Testis (tissue), 5 donors: ENCODE results near the gene CLOCK. TPM values are rescaled to one million over a fixed set of nuclear protein-coding genes. Genes with fewer than 3 reads are reported as not detected.
A peak's percentile ranks its signal among the peaks of the same experiment; 100 is the strongest.
"Not testable (repeated sequence)": the region's sequence is repeated elsewhere in the genome, so short reads cannot be mapped to it uniquely, and the experiment has no call there.

Experiments
- DNase-seq: peaks from one replicate; pipeline ENCODE4 v3.0.0-alpha.2; 2019
- H3K27ac ChIP-seq, 2 donors: fragments of 200-600 bp; sonication (generic); one replicate each; pipeline ENCODE4 v1.5.1; 2019
- H3K27me3 ChIP-seq: fragments of 200-600 bp; sonication (generic); one replicate; pipeline ENCODE4 v1.5.1; 2019
- H3K36me3 ChIP-seq: fragments of 200-600 bp; sonication (generic); one replicate; pipeline ENCODE4 v1.5.1; 2017; ENCODE audit warnings: low read depth; ENCODE audit errors: missing control alignments
- H3K4me1 ChIP-seq: fragments of 200-600 bp; sonication (generic); one replicate; pipeline ENCODE4 v1.5.1; 2019
- H3K4me3 ChIP-seq, 2 donors: fragments of 200-600 bp; sonication (generic); one replicate each; pipeline ENCODE4 v1.5.1; 2017 to 2019
- H3K9me3 ChIP-seq: fragments of 200-600 bp; sonication (generic); one replicate; pipeline ENCODE4 v1.5.1; 2017
- POLR2A ChIP-seq: fragments of 450-650 bp; IDR thresholded peaks from one replicate; pipeline ENCODE4 v1.6.1; 2017; ENCODE audit warnings: antibody characterized with exemption, mild to moderate bottlenecking, moderate library complexity
- WGBS, 2 donors: methylation state at CpG; one replicate each; pipeline ENCODE4 v1.1.5; 2018; 5-methylcytosine and 5-hydroxymethylcytosine counted together
- intact Hi-C: fragments of 100-400 bp; cut with DNase I; formaldehyde crosslinking; loops from one replicate; pipeline ENCODE4 v1.15.1; 2023; ENCODE audit warnings: low total_unique reads
- long read RNA-seq, 2 donors: transcript quantifications; one replicate each; lab custom pipeline, GENCODE V29; 2026
- polyA plus RNA-seq: library from polyadenylated mRNA; stranded (reverse); fragments of 350-450 nt; fragmentation: Illumina TruSeq; extraction: RNeasy Lipid Tissue Mini Kit (QIAGEN cat#74804); gene quantifications from one replicate; pipeline ENCODE4 v1.2.3, GENCODE V29; 2014; ENCODE audit warnings: low read depth, low replicate concordance; ENCODE audit not compliant: insufficient read depth
- total RNA-seq, 2 donors: library from RNA; depleted of rRNA; stranded (reverse); fragments of >200 nt; gene quantifications; one replicate each; pipeline ENCODE4 v1.2.3, GENCODE V29; 2016
- TF ChIP-seq, protein P1 (sequence below), 3 experiments: fragments of 450-650 bp in 2 of 3; fragments of 200-600 bp in 1 of 3; sonication (generic) in 1 of 3; IDR thresholded peaks; one replicate each; pipeline ENCODE4 v1.5.1; 2016 to 2019; ENCODE audit warnings: antibody characterized with exemption in 3 of 3, mild to moderate bottlenecking in 2 of 3, moderate library complexity in 1 of 3

The CLOCK gene, protein sequence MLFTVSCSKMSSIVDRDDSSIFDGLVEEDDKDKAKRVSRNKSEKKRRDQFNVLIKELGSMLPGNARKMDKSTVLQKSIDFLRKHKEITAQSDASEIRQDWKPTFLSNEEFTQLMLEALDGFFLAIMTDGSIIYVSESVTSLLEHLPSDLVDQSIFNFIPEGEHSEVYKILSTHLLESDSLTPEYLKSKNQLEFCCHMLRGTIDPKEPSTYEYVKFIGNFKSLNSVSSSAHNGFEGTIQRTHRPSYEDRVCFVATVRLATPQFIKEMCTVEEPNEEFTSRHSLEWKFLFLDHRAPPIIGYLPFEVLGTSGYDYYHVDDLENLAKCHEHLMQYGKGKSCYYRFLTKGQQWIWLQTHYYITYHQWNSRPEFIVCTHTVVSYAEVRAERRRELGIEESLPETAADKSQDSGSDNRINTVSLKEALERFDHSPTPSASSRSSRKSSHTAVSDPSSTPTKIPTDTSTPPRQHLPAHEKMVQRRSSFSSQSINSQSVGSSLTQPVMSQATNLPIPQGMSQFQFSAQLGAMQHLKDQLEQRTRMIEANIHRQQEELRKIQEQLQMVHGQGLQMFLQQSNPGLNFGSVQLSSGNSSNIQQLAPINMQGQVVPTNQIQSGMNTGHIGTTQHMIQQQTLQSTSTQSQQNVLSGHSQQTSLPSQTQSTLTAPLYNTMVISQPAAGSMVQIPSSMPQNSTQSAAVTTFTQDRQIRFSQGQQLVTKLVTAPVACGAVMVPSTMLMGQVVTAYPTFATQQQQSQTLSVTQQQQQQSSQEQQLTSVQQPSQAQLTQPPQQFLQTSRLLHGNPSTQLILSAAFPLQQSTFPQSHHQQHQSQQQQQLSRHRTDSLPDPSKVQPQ
- total RNA-seq (10 to 100 TPM; 43.4 to 48.6 TPM), polyA plus RNA-seq (41.9 TPM)
- long read RNA-seq, donor 1, partial matches to known transcripts = 5 of 7 reads
- long read RNA-seq, donor 1, other reads (novel, unspliced or antisense) = 0 of 7 reads
- long read RNA-seq, donor 2 = 0 reads

DNA sequence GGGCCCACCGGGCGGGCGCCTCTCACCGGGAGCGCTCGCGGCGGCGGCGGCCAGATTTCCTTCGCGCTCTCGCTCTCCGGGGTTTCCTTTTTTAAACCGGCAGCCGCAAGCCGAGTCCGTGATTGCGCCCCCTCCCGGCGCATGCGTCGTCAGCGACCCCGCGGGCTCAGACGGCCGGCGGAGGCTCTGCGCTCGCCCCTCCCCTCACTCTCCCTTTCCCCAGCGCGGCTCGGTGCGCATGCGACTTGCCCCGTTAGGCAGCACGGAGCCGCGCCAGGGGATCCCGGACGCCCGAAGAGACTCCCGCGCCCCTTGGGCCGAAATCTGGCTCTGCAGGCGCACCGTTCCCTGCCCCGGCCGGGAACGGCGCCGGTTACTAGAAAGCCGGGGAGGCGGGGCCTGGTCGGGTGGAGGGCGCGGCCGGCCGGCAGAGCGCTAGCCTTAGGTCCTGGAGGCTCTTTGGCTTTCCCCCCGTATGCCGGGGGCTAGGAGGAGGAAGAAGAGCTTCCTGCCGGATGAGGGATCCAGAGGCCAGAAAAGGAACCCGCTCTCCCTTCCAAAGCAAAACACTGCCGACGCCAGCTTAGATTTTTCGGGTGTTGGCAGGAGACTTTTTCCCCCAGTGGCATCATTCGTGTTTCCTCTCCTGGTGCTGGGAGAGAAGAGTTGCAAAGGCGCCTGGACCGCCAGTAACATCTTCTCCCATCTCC, at the start of gene CLOCK:
Gene CLOCK (minus strand): TSS at position 154 of the 710 bp plus-strand sequence. CDS start 64,124 bp downstream, outside the sequence.
- Histone ChIP-seq H3K27me3 (no peaks in the 10 kb centered on the region), H3K36me3 (no peaks in the 10 kb centered on the region), H3K4me3 (peak within 1 kb of the TSS; percentile 96 to 99), H3K27ac (peak within 1 kb of the TSS; percentile 96 to 99), H3K4me1 (no peaks in the 10 kb centered on the region), H3K9me3 (no peaks in the 10 kb centered on the region)
- intact Hi-C loops = loop anchor here (5.0 kb wide), 1 partner anchor 150 kb away; the partner anchor contains the start of gene TMEM165
- peak; percentile 89 for DNase-seq
- WGBS, 2 donors = 0 to 1% methylated on average over 17 to 69 of the region's 71 CpGs
- TF ChIP-seq POLR2A = no peak
- TF ChIP-seq, protein P1, sequence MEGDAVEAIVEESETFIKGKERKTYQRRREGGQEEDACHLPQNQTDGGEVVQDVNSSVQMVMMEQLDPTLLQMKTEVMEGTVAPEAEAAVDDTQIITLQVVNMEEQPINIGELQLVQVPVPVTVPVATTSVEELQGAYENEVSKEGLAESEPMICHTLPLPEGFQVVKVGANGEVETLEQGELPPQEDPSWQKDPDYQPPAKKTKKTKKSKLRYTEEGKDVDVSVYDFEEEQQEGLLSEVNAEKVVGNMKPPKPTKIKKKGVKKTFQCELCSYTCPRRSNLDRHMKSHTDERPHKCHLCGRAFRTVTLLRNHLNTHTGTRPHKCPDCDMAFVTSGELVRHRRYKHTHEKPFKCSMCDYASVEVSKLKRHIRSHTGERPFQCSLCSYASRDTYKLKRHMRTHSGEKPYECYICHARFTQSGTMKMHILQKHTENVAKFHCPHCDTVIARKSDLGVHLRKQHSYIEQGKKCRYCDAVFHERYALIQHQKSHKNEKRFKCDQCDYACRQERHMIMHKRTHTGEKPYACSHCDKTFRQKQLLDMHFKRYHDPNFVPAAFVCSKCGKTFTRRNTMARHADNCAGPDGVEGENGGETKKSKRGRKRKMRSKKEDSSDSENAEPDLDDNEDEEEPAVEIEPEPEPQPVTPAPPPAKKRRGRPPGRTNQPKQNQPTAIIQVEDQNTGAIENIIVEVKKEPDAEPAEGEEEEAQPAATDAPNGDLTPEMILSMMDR (IDR thresholded peaks at IDR 0.05) = peak; percentile 43 to 63 (median 56)

DNA sequence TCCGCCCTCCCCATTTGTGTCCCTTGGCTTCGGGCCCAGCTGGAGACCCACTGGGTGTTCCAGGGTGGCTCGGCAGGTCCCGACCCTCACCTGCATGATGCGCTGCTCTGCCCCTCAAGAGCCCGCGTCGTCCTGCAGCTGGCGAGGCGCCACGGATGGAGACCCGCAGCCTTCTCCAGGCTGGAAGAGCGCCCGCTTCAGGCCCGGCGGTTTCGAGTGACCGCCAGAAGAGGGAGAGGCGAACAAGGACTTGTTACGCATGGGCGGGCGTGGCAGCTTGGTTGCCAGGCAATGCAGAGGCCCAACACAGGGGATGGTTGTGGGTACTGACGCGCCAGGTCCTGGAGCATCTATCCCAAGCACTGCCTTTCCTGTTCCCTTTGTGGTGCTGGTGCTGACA, 45.3 kb upstream of the CLOCK start, which contains the start of gene PDCL2:
Gene PDCL2 (minus strand): TSS at position 232 of the 400 bp plus-strand sequence. CDS start 136 bp downstream, at position 96.
- peak; percentile 63 for DNase-seq
- TF ChIP-seq, protein P1 (IDR thresholded peaks at IDR 0.05) = no peak
- no peak for TF ChIP-seq POLR2A
- WGBS, 2 donors = 66 to 76% methylated on average over 16 to 24 of the region's 24 CpGs
- Histone ChIP-seq H3K27me3 (no peaks in the 10 kb centered on the region), H3K4me1 (no peaks in the 10 kb centered on the region), H3K4me3 (peak within 1 kb of the TSS; percentile 34 to 49), H3K27ac (no peak within 1 kb of the TSS), H3K9me3 (no peaks in the 10 kb centered on the region), H3K36me3 (no peaks in the 10 kb centered on the region)
- intact Hi-C loops = no loop called here

DNA sequence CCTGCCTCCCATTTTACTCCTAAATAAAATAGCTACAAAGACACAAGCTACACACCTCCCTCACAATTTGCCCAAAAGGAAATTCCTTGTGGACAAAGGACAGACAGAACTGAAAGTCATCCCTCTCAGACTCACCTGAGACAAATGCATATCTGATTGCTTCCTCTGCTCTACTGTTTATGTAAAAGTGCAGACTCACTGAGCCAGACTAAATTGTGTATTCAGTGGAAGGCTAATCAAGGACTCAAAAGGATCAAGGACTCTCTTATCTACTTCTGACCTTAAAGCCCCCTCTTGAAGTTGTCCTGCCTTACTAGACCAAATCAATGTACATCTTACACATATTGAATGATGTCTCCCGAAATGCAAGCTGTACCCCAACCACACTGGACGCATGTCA, 41.5 kb upstream of the CLOCK start:
- H3K27me3 ChIP-seq = no peaks in the 10 kb centered on the region
- no peaks in the 10 kb centered on the region for H3K9me3 ChIP-seq
- no peak for DNase-seq
- 96% methylated on average over 2 of the region's 2 CpGs for WGBS, 2 donors
- no peaks in the 10 kb centered on the region for H3K36me3 ChIP-seq
- H3K27ac ChIP-seq = no peak overlapping the region
- intact Hi-C loops = no loop called here
- H3K4me3 ChIP-seq = no peak overlapping the region
- no peaks in the 10 kb centered on the region for H3K4me1 ChIP-seq
- TF ChIP-seq, protein P1 (IDR thresholded peaks at IDR 0.05) = no peak
- TF ChIP-seq POLR2A = no peak

DNA sequence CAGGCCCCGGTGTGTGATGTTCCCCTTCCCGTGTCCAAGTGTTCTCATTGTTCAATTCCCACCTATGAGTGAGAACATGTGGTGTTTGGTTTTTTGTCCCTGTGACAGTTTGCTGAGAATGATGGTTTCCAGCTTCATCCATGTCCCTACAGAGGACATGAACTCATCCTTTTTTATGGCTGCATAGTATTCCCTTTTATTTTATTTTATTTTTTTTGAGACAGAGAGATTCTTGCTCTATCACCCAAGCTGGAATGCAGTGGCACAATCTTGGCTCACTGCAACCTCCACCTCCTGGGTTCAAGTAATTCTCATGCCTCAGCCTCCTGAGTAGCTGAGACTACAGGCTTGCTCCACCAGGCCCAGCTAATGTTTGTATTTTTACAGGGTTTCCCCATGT, 36.1 kb upstream of the CLOCK start:
- H3K4me1 ChIP-seq, H3K27ac ChIP-seq, H3K36me3 ChIP-seq, H3K27me3 ChIP-seq, H3K4me3 ChIP-seq, H3K9me3 ChIP-seq, DNase-seq, intact Hi-C loops: not testable (repeated sequence)
- 82 to 94% methylated on average over 2 of the region's 2 CpGs for WGBS, 2 donors
